ENCODE results near the gene TFCP2.

The TFCP2 gene

DNA sequence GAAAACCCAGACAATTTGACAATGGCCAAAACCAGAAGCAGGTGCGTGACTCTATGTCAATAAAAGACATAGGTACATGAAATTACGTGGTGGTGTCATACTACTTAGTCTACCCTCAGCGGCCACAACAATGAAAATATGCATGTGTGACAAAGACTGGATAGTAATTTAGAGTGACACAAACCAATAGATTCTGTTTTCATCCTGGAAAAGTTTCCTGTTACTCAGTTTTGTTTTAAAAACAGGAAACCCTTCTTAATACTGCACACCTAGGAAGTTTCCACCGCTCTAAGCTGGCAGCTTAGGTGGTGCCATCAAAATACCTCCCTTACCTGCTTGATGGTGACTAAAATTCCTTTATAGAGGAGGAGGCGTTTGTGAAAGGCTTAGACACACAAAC lies 29.8 kb upstream of the TFCP2 start:
- TF ChIP-seq CTCF (IDR thresholded peaks at IDR 0.05; ENCODE audit: low read depth, low read length) = no peak
- no peak for DNase-seq (ENCODE audit: extremely low read depth, low read depth)

- DNase-seq (ENCODE audit: extremely low read depth, low read depth) = no peak
- TF ChIP-seq CTCF (IDR thresholded peaks at IDR 0.05; ENCODE audit: low read depth, low read length) = no peak
Observed at GRCh38 chr12:51200806-51201205, 27.9 kb upstream of the TFCP2 start.

- DNase-seq (ENCODE audit: extremely low read depth, low read depth) = no peak
- TF ChIP-seq CTCF (IDR thresholded peaks at IDR 0.05; ENCODE audit: low read depth, low read length) = no peak
Observed at GRCh38 chr12:51200156-51200555, 27.2 kb upstream of the TFCP2 start.

GRCh38 chr12:51199366-51199945 lies 26.5 kb upstream of the TFCP2 start:
- TF ChIP-seq CTCF (IDR thresholded peaks at IDR 0.05; ENCODE audit: low read depth, low read length) = no peak
- DNase-seq (ENCODE audit: extremely low read depth, low read depth) = no peak

DNA sequence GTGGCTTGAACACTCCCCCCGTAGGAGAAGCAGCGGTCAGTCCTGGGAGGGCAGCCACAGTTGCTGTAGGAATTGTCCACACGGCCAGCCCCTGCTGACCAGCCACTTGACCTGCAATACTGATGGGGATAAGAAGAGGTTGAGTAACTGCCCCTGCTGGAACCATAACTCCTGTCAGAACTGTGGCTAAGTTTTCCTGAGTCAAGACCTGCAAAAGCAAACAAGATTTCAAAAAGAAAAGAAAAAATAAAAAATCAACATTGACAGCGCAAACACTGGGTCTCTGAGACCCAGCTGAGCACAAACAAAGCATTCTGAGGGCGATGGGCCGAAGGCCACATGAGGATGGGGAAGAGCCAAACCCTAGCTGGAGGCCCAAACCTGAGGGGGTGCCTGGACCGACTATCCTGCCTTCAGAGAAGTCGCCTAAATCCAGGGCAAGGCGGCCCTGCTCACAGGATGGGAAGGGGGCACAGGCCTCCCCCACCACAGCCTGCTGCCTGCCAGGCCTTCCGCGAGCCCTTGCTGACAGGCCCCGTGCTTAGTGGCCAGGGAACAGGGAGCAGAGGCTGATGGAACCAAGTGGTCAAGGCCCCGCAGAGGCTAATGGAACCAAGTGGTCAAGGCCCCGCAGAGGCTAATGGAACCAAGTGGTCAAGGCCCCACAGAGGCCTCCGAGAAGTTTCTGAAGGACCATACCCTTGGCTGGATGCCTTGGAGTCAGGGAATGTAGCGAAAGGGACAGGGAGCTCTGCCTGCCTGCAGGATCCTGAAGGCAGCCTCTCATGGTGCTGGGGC lies 25.8 kb upstream of the TFCP2 start:
- no peak for TF ChIP-seq CTCF (IDR thresholded peaks at IDR 0.05; ENCODE audit: low read depth, low read length)
- no peak for DNase-seq (ENCODE audit: extremely low read depth, low read depth)

DNA sequence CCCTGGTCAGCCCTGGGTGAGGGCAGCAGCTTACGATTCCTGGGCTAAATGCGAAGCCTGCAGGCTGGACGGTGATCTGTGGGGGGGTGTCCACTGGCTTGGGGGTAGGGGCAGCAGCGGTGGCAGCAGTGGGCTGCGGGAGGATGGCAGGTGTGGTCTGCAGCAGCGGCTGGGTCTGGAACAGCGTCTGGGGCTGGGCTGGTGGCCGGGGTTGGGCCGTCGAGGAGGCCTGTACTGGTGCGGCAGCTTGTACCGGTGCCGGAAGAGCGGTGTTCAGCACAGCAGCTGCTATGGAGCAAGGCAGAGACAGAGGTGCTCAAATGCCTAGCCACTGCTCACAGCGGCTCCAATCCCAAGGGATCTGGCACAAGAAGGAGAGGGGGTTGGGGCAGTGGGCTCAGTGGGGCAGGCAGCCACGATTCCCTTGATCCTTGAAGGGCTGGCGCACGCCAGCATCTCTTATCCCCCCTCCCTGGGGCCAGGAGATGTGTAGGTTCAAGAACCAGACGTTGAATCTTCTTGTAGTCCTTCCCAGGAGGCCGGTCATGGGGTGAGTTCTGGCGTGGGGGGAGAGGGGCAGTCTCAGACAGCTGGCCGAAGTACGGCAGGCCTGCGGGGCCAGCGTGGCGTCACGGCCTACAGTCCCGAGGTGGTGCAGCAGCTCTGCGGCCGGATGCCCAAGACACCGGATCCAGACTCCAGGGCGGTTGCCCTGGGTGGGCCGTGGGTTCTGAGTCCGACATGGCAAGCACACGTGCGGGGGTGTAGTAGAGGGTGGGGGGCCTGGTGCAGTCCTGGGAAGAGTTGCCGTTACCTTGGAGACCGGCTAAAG lies 25.0 kb upstream of the TFCP2 start:
- no peak for DNase-seq (ENCODE audit: extremely low read depth, low read depth)
- no peak for TF ChIP-seq CTCF (IDR thresholded peaks at IDR 0.05; ENCODE audit: low read depth, low read length)

GRCh38 chr12:51196547-51196946 lies 23.6 kb upstream of the TFCP2 start:
- no peak for DNase-seq (ENCODE audit: extremely low read depth, low read depth)
- no peak for TF ChIP-seq CTCF (IDR thresholded peaks at IDR 0.05; ENCODE audit: low read depth, low read length)

All from AG09319 (cell line).